GM12864 (cell line): ENCODE data around the gene ARV1.

Experiments used
- DNase-seq: peaks from one replicate; pipeline ENCODE4 v3.0.0-alpha.2; 2011; ENCODE audit warnings: low read depth
- H3K4me3 ChIP-seq: 2 replicates; pipeline ENCODE4 v1.5.1; 2011; ENCODE audit warnings: mild to moderate bottlenecking, low read depth, low read length, control low read depth
- TF ChIP-seq, protein P1 (sequence below): IDR thresholded peaks from 2 replicates; pipeline ENCODE4 v1.5.1; 2011; ENCODE audit warnings: low read depth, mild to moderate bottlenecking, moderate library complexity, low read length, control low read depth, inconsistent platforms; ENCODE audit errors: missing control alignments

Gene ARV1

DNA sequence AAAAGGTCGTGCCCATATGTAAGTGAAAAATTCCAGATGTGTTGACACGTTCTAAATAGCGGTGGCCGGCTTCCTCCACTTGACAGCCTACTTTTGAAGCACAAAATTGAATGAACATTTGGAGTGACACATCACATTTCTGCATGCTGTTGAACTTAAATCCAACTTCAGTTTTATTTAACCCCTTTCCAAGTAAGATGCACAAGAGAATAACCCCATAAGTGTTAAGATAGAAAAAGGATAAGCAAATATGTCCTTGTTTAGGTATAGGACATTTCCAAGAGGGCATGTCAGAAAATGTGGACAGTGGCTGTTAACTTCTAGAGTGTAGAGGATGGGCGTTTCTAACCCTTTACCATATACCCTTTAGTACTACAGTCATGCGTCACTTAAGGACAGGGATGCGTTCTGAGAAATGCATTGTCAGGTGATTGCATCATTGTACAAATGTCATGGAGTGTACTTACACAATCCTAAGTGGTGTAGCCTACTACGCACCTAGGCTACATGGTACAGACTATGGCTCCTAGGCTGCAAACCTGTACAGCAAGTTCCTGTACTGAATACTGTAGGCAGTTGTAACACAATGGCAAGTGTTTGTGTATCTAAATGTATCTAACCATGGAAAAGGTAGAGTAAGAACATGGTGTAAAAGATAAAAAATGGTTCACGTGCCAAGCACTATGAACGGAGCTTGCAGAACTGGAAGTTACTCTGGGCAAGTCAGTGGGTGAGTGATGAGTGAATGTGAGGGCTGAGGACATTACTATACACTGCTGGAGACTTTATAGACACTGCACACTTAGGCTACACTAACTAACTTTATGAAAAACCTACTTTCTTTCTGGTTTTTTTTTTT, 70.5 kb downstream of the ARV1 start:
- no peak overlapping the region for H3K4me3 ChIP-seq
- TF ChIP-seq, protein P1, sequence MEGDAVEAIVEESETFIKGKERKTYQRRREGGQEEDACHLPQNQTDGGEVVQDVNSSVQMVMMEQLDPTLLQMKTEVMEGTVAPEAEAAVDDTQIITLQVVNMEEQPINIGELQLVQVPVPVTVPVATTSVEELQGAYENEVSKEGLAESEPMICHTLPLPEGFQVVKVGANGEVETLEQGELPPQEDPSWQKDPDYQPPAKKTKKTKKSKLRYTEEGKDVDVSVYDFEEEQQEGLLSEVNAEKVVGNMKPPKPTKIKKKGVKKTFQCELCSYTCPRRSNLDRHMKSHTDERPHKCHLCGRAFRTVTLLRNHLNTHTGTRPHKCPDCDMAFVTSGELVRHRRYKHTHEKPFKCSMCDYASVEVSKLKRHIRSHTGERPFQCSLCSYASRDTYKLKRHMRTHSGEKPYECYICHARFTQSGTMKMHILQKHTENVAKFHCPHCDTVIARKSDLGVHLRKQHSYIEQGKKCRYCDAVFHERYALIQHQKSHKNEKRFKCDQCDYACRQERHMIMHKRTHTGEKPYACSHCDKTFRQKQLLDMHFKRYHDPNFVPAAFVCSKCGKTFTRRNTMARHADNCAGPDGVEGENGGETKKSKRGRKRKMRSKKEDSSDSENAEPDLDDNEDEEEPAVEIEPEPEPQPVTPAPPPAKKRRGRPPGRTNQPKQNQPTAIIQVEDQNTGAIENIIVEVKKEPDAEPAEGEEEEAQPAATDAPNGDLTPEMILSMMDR: no peak
- DNase-seq: no peak
